Measurements from ENCODE around the gene COQ8B.

DNA sequence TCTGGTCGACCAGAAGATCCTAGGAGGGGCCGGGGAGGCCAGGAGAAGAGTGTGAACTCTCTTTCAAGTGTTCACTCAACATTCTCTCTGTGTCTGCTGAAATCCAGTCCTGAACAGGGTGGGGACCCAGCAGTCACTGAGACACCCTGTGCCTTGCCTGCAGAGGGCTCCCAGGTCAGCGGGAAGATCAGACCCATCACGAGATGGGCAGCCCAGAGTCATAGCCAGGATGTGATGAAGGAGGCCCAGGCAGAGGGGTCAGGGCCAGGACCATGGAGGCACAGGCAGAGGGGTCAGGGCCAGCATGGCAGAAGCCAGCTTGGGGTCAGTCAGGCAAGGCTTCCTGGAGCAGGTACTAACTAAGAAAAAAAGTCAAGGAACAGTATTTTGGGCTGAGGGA, 35.6 kb downstream of the COQ8B start:
- no peak for TF ChIP-seq EZH2 (IDR thresholded peaks at IDR 0.05; ENCODE audit: borderline replicate concordance, low read length)
- TF ChIP-seq, protein P1, sequence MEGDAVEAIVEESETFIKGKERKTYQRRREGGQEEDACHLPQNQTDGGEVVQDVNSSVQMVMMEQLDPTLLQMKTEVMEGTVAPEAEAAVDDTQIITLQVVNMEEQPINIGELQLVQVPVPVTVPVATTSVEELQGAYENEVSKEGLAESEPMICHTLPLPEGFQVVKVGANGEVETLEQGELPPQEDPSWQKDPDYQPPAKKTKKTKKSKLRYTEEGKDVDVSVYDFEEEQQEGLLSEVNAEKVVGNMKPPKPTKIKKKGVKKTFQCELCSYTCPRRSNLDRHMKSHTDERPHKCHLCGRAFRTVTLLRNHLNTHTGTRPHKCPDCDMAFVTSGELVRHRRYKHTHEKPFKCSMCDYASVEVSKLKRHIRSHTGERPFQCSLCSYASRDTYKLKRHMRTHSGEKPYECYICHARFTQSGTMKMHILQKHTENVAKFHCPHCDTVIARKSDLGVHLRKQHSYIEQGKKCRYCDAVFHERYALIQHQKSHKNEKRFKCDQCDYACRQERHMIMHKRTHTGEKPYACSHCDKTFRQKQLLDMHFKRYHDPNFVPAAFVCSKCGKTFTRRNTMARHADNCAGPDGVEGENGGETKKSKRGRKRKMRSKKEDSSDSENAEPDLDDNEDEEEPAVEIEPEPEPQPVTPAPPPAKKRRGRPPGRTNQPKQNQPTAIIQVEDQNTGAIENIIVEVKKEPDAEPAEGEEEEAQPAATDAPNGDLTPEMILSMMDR (IDR thresholded peaks at IDR 0.05; ENCODE audit: low read length), result no peak

Measured in OCI-LY1 (cell line).